HFF-Myc (cell line): ENCODE measurements around the gene GRAMD1A.
"Not testable (repeated sequence)": the region's sequence is repeated elsewhere in the genome, so short reads cannot be mapped to it uniquely, and the experiment has no call there.

Experiments used
- DNase-seq: peaks from one replicate; pipeline ENCODE4 v3.0.0-alpha.2; 2011; ENCODE audit warnings: low read depth; ENCODE audit errors: extremely low read depth
- H3K4me3 ChIP-seq: replicated peaks from 2 replicates; pipeline ENCODE4 v1.5.1; 2011; ENCODE audit warnings: low read depth, mild to moderate bottlenecking, control low read depth, low read length
- TF ChIP-seq, protein P1 (sequence below): IDR thresholded peaks from 2 replicates; pipeline ENCODE4 v1.5.1; 2012; ENCODE audit warnings: mild to moderate bottlenecking, low read depth, low read length, control low read depth; ENCODE audit errors: missing control alignments

GRAMD1A gene

GRCh38 chr19:35046461-35046860, 46.3 kb downstream of the GRAMD1A start:
- DNase-seq = no peak
- H3K4me3 ChIP-seq = no peak overlapping the region
- TF ChIP-seq, protein P1, sequence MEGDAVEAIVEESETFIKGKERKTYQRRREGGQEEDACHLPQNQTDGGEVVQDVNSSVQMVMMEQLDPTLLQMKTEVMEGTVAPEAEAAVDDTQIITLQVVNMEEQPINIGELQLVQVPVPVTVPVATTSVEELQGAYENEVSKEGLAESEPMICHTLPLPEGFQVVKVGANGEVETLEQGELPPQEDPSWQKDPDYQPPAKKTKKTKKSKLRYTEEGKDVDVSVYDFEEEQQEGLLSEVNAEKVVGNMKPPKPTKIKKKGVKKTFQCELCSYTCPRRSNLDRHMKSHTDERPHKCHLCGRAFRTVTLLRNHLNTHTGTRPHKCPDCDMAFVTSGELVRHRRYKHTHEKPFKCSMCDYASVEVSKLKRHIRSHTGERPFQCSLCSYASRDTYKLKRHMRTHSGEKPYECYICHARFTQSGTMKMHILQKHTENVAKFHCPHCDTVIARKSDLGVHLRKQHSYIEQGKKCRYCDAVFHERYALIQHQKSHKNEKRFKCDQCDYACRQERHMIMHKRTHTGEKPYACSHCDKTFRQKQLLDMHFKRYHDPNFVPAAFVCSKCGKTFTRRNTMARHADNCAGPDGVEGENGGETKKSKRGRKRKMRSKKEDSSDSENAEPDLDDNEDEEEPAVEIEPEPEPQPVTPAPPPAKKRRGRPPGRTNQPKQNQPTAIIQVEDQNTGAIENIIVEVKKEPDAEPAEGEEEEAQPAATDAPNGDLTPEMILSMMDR = no peak

DNA sequence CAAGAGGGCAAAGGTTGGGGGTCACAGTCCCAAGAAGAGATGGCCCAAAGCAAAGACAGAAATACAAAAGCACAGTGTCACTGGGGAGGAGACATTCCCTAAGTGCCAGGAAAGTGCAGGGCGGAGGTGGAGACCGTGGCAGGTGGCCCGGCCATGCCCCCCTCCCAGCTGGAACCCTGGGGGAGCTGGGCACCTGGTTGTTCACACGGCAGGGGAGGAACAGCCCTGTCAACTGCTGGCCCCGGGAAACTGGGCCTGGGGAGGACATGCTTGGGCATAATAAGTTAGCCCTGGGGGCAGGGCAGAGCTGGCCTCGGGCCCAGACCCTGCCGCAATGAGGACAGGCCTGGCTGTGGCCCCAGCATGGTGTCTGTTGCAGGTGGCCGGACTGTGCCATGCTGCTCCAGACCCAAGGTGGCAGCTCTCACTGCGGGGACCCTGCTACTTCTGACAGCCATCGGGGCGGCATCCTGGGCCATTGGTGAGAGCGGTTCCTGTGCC, 48.8 kb downstream of the GRAMD1A start:
- TF ChIP-seq, protein P1 = no peak
- no peak overlapping the region for H3K4me3 ChIP-seq
- no peak for DNase-seq

GRCh38 chr19:35049456-35049855, 49.3 kb downstream of the GRAMD1A start:
- DNase-seq = no peak
- no peak overlapping the region for H3K4me3 ChIP-seq
- TF ChIP-seq, protein P1 = no peak

DNA sequence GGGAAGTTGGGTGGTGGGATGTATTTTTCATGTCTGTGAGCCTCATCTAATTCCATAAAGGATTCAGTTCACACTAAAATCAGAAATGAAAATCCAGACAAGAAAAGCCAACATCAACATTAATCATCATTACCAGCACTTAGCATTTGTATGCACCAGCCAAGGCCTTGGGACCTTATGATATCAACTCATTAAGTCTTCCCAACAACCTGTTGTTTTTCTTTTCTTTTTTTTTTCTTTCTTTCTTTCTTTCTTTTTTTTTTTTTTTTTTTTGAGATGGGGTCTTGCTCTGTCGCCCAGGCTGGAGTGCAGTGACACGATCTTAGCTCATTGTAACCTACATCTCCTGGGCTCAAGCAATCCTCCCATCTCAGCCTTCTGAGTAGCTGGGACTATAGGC, 50.5 kb downstream of the GRAMD1A start:
- not testable (repeated sequence) for DNase-seq, H3K4me3 ChIP-seq

GRCh38 chr19:35051268-35051667, 51.1 kb downstream of the GRAMD1A start:
- not testable (repeated sequence) for DNase-seq, H3K4me3 ChIP-seq

- DNase-seq = no peak
- TF ChIP-seq, protein P1 = no peak
- H3K4me3 ChIP-seq = no peak overlapping the region
These were observed 51.7 kb downstream of the GRAMD1A start for GRCh38 chr19:35051796-35052195.

GRCh38 chr19:35052599-35053190, 52.6 kb downstream of the GRAMD1A start:
- DNase-seq = no peak
- TF ChIP-seq, protein P1 = no peak
- H3K4me3 ChIP-seq = no peak overlapping the region

- TF ChIP-seq, protein P1 = no peak
- no peak for DNase-seq
- no peak overlapping the region for H3K4me3 ChIP-seq
These were observed 53.7 kb downstream of the GRAMD1A start for GRCh38 chr19:35053667-35054293.
